Gastrocnemius medialis (tissue), 4 donors: Measurements from ENCODE around the gene ATP2A2.

Source experiments
- CTCF ChIP-seq, 5 experiments: fragments of 450-650 bp in 3 of 5; fragments of 200-600 bp in 2 of 5; sonication (generic) in 2 of 5; IDR thresholded peaks in 4 of 5; conservative IDR thresholded peaks in 1 of 5; 1 replicate in 4 of 5; 2 replicates in 1 of 5; pipeline ENCODE4 v1.5.1; 2016 to 2019; ENCODE audit warnings: antibody characterized with exemption in 5 of 5, mild to moderate bottlenecking in 3 of 5, moderate library complexity in 3 of 5
- POLR2A ChIP-seq, 2 donors: fragments of 450-650 bp; IDR thresholded peaks; one replicate each; pipeline ENCODE4 v1.6.1; 2017; ENCODE audit warnings: antibody characterized with exemption in 2 of 2, mild to moderate bottlenecking in 2 of 2, moderate library complexity in 2 of 2

GRCh38 chr12:110340706-110341105 lies 59.7 kb downstream of the ATP2A2 start:
- TF ChIP-seq CTCF (IDR thresholded peaks at IDR 0.05 in 4 of 5, conservative IDR thresholded peaks at IDR 0.05 in 1 of 5) (no peak), POLR2A (IDR thresholded peaks at IDR 0.05) (no peak)
